ENCODE measurements around the gene ERH.
"Not testable (repeated sequence)": the region's sequence is repeated elsewhere in the genome, so short reads cannot be mapped to it uniquely, and the experiment has no call there.

ERH gene

DNA sequence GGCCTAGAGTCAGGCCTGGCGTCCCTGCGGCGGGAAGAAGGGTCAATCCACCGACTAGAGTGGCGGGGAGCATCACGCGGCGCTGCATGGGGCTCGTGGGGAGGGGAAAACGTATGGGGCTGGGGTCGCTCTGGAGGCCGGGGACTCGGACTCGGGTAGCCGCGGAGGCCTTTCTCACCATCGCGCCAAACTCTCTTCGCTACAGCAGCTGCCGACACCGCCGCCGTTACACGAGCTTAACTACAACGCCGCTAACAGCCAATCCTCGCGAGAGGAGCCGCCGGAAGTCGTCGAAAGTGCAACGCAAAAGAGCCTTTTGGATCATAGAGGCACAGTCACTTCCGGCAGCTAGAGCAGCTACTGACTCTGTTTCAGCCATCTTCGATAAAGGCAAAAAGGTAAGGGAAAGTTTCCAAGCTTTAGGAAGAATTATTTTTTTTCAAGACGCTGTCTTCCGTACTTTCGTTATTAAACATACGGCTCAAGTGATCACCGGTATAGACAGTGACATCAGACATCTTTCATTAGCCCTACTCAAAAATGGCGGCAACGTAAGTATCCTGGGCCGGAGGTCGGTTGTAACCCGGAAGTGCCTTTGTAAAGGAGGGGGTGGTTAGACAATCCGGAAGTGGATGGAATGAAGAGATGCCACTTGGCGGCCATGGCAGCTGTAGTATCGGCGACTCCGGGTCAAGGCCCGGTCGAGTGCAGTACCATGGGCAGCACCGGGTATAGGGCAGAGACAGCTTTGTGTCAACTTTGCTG lies at the start of gene ERH, which contains the start of gene SLC39A9:
ERH (minus strand) TSS at position 247 of the 765 bp plus-strand sequence; CDS start at position 181, 66 bp downstream.
SLC39A9 (plus strand) TSS at position 640 of the 765 bp plus-strand sequence. CDS start 678 bp downstream, outside the sequence.
- DNase-seq (ENCODE audit: low spot score), result peak; percentile 97

DNA sequence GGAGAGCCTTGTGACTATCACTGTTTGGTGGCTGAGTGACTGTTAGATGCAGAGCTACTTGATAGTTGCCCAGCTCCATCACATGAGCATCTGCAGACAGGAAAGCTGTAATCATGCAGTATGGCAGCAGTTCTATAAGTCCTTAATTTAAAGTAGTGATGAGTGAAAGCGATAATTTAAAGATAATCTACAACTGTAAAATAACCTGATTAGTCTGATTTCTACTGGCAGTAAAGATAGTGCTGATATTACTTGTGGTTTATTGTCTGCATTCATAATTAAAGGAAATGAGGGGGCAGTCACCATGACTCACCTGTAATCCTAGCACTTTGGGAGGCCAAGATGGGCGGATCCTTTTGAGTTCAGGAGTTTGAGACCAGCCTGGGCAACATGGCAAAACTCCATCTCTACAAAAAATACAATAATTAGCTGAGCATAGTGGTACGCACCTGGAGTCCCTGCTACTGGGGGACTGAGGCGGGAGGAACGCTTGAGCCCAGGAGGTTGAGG lies 45.3 kb upstream of the ERH start:
- no peak for DNase-seq (ENCODE audit: low spot score)

DNA sequence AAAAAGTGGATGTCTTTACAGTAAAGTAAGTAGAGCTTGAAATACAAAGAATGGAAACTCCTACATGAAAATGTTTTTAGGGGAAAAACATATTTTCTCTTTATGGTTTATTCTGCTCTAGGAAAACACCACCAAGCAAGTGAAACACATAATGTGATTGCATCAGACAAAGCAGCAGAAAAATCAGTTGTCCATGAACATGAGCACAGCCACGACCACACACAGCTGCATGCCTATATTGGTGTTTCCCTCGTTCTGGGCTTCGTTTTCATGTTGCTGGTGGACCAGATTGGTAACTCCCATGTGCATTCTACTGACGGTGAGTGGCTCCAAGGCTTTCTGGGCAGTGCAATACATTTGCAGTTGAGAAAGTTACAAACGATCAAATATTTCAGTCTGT lies 43.8 kb upstream of the ERH start:
- no peak for DNase-seq (ENCODE audit: low spot score)

DNA sequence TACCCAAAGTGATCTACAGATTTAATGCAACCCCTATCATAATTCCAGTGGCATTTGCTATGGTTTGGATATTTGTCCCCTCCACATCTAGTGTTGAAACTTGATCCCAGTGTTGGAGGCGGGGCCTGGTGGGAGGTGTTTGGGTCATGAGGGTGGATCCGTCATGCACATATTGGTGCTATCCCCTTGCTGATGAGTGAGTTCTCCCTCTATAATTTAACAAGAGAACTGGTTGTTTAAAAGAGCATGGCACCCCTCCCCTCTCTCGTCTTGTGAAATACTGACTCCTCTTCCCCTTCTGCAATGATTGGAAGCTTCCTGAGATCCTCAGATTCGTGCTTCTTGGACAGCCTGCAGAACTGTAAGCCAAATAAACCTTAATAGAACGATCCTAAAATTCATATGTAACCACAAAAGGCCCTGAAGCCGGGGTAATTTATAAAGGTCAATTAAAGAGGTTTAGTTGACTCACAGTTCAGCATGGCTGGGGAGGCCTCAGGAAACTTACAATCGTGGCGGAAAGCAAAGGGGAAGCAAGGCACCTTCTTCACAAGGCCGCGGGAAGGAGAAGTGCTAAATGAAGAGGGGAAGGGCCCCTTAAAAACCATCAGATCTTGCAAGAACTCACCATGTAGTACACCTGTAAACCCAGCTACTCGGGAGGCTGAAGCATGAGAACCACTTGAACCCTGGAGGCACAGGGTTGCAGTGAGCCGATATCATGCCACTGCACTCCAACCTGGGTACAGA lies 41.6 kb upstream of the ERH start:
- no peak for DNase-seq (ENCODE audit: low spot score)

DNA sequence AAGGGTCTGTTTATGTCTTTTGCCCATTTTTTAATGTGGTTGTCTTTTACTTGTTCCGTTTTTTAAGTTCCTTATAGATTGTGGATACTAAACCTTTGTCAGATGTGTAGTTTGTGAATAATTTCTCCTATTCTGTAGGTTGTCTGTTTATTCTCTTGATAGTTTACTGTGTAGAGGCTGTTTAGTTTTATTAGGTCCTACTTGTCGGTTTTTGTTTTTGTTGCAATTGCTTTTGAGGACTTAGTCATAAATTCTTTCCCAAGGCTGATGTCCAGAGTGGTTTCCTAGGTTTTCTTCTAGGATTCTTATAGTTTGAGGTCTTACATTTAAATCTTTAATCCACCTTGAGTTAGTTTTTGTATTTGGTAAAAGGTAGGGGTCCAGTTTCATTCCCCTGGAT lies 34.3 kb upstream of the ERH start:
- DNase-seq (ENCODE audit: low spot score), result no peak

DNA sequence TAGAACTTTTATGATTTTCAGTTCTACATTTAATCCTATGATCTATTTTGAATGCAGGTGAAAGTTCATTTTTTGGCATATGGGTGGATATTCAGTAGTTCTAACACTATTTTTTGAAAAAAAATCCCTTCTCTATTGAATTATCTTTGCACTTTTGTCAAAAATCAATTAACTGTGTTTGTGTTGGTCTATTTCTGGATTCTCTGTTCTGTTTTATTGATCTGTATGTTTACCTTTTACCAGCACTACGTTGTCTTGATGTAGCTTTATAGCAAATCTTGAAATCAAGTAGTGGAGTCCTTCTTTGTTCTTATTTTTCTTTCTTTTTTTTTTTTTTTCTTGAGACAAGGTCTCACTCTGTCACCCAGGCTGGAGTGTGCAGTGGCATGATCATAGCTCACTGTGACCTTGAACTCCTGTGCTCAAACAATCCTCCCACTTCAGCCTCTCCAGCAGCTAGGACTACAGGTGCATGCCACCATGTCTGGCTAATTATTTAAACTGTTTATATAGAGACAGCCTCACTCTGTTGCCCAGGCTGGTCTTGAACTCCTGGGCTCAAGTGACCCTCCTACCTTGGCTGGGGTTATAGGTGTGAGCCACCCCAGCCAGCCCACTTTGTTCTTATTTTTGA lies 32.3 kb upstream of the ERH start:
- no peak for DNase-seq (ENCODE audit: low spot score)

DNA sequence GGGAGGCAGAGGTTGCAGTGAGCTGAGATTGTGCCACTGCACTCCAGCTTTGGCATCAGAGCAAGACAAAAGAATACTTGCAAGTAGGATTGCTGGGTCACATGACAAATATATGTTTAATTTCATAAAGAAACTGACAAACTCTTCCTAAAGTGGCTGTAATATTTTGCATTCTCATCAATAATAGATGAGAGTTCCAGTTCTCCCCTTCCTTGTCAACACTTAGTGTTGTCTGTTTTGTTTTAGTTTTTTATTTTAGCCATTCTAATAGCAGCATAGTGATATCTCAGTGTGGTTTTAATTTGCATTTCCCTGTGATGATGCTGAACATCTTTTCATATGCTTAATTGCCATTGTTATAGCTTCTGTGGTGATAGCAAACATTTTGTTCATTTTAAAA lies 31.5 kb upstream of the ERH start:
- DNase-seq (ENCODE audit: low spot score), result no peak

DNA sequence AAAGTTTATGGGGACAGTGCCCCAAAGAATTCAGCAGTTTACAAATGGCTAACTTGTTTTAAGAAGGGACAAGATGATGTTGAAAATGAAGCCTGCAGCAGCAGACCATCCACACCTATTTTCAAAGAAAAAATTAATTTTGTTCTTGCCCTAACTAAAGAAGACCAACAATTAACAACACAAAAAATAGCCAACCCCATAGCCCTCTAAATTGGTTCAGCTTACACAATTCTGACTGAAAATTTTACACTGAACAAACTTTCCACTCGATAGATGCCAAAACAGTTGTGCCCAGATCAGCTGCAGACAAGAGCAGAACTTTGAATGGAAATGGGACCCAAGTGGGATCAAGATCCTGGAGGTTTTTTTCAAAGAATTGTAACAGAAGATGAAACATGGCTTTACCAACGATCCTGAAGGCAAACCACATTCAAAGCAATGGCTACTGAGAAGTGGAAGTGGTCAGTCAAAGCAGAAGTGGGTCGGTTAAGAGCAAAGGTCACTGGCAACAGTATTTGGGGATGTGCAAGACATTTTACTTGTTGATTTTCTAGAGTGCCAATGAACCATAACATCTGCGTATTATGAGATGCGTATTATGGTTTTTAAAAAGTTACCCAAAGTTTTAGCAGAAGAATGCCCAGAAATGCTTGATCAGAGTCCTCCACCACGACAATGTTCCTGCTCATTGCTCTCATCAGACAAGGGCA lies 30.3 kb upstream of the ERH start:
- DNase-seq (ENCODE audit: low spot score), result no peak

DNA sequence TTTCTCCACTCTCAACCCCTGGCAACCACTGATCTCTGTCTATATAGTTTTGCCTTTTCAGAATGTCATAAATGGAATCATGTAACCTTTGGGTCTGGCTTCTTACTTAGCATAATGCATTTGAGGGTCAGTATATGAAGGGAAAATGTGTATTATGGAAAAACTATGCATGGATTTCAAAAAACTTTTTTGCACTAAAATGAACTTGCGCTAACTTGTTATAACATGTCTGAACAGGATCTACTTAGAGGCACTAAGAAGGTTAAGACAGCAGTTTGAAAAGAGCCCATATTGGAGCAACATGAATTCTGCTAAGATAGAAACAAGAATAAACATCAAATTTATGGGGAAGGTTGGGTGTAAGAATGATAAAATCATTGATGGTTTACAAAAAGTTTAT lies 29.5 kb upstream of the ERH start:
- no peak for DNase-seq (ENCODE audit: low spot score)

DNA sequence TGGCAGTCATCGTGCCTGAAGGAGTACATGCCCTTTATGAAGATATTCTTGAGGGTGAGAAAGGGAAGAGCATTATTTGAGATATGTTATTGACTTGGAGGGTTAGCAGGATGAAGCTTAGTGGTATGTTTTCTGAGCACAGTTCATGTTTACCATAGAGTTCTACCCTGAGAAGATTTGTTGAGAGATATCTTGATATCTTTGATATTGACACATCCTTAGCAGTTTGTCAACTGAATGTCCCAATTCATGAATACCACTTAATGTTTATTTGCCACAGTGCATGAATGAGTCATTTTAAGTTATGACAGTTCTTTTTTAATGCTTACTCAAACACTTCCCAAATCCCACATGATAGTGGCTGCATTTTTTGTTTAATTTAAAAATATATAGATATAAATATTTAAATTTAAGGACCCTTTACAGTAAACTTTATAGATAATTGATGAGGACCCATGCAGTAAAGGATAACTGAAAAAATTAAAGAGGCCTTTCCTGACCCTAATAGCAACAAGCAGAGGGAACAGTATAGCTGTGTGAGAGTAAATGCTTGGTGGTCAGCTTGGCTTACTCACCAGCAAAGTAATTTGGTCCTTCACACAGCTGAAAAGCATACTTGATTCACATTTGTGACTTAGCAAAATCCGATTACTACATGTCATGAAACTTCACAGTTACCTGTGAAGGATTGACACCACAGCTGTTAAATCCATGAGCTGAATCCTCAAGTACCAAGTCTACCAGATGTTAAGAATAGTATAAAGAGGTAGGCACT lies 26.2 kb upstream of the ERH start:
- DNase-seq (ENCODE audit: low spot score), result peak; percentile 5

DNA sequence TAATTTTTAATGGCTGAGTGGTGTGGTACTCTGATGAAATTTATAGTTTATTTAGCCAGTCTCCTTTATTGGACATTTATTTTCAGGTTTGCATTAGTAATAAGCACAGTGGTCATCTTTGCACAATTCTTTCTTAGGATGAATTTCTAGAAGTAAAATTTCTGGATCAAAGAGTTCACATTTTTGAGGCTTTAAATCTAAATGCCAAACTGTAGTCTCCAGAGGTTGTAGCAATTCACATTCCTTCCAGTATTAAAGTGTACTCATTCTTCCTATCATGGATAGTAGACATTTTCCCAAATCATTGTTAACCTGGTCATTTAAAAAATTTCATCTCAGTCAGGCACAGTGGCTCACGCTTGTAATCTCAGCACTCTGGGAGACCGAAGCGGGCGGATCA lies 25.2 kb upstream of the ERH start:
- peak; percentile 15 for DNase-seq (ENCODE audit: low spot score)

DNA sequence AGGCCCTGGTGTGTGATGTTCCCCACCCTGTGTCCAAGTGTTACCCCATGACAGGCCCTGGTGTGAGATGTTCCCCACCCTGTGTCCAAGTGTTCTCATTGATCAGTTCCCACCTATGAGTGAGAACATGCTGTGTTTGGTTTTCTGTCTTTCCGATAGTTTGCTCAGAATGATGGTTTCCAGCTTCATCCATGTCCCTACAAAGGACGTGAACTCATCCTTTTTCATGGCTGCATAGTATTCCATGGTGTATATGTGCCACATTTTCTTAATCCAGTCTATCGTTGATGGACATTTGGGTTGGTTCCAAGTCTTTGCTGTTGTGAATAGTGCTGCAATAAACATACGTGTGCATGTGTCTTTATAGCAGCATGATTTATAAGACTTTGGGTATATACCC lies 18.0 kb upstream of the ERH start:
- not testable (repeated sequence) for DNase-seq (ENCODE audit: low spot score)

DNA sequence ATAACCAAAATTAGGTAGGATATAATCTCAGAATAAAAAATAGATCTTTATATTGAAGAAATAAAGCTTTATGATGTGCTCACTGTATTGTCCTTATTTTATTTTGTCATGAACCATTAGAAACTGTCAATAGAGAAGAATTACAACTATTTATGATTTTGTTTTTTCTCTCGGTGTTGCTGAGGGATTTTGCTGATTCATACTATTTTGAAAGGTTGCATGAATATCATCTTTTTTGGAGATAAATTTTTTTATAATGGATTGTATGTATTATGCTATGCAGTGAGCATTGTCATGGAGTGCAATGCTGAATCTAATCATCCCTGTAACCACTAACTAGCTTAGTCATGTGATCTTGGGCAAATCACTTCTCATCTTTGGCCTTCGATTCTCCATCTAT lies 15.4 kb upstream of the ERH start:
- no peak for DNase-seq (ENCODE audit: low spot score)

DNA sequence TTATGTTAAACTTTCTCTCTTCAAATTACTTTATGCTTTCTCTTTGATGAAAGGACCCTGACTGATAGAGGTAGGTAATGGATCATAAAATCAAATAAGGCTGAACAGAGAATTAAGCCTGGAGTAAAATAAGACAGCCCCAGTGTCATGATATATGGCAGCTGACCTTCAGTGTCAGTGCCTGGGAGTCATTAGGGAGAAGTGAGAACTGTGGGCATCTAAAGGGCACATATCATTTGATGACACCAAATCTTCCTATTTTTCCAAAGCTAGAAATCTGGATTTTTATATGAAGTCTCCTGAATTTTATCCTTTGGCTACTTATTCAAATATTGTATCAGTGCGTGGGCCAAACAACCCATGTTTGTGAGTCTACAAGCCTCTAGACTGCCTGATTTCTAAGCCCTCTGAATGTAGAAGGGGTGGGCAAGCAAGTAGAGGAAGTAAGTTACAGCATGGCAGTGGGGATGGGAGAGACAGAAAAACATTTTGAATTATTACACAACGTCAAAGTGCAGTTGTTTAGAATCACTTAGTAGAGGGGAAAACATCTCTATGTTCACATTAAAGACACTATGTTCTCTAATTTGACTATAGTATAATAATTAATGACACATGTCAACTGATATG lies 10.3 kb upstream of the ERH start:
- no peak for DNase-seq (ENCODE audit: low spot score)

DNA sequence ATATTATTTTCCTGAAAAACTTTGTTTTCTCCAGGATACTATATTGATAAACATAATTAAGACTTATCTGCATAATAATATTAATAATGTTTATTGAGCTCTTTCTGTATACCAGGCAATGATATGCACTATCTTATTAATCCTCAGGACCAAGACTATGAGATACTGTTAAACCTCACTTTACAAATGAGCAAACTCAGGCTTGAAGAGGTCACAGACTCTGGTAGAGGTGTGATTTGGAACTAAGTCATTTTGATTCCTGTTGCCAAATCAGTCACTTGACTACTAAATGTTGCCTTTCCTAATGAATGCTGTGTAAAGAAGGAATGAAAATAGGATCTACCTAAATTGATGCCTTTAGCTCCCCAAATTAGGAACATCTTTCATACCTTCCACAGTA lies 7.7 kb upstream of the ERH start:
- DNase-seq (ENCODE audit: low spot score), result no peak

DNA sequence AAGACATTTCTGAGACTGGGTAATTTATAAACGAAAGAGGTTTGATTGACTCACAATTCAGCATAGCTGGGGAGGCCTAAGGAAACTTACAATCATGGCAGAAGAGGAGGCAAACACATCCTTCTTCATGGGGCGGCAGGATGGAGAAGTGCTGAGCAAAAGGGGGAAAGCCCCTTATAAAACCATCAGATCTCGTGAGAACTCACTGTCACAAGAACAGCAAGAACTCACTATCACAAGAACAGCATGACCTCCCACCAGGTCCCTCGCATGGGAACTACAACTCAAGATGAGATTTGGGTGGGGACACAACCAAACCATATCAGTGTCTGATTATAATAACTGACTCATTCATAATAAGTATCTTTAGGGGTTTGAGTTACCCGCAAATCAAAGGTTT lies 6.8 kb upstream of the ERH start:
- no peak for DNase-seq (ENCODE audit: low spot score)

DNA sequence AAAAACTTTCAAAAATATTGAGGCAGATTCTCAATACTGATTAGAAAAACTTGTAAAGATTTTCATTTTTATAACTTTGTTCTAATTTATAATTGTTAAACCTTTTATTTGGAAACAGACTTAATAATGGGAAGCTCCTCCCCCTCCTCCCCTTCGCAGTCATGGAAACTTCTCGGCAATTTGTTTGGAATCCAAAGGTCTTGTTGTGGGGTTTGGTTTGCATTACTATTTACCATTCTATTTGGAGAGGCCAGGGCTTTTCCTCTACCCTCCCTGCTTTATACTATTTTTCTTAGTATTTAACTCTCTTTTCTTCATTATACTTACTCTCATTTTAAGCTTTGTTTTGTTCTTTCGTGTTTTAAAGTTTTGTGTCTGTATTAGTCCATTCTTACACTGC lies 6.4 kb upstream of the ERH start:
- DNase-seq (ENCODE audit: low spot score), result no peak

DNA sequence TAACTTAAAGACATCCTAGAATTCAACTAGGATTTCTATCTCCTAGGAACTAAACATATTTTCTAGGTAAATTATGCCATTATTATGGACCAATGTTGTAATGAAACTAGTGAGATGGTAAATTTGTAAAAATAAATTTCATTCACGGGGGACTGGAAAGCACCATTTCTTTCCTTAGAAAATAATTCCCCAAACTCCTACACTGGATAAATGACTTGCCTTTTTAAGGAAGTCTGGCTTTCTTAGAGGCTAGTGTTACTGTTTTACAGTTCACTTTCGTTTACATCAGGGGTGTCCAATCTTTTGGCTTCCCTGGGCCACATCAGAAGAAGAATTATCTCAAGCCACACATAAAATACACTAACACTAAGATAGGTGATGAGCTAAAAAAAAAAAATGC lies 3.7 kb upstream of the ERH start:
- DNase-seq (ENCODE audit: low spot score), result no peak

DNA sequence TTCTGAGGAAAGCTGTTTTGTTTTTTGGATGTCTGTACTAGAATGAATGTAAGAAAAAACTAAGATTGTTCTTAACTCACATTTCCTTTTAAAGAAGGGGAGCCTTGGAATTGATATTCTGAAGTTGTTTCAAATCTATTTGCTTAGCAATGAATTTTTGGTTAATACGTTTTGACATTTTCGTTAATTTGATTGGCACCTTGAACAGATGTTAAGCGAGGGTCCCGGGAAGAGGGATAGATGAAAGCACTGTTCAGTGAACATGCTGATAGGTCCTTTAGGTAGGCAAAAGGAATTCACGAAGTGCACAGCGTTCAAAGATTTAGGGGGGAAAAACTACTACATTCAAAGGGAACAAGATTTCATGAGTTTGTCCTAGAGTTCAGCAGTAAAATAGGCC lies 2.1 kb upstream of the ERH start:
- no peak for DNase-seq (ENCODE audit: low spot score)

DNA sequence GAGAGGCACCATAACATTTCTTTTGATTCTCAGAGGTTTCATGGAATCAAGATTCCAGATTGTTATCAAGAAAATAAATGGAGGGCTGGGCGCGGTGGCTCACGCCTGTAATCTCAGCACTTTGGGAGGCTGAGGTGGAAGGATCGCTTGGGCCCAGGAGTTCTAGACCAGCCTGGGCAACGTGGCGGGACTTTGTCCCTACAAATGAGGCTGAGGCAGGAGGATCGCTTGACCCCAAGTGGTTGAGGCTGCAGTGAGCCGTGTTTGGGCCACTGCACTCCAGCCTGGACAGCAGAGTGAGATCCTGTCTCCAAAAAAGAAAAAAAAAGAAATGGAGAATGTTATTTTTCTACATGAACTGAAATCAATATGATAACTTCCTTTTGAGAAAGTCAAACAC lies 1.7 kb upstream of the ERH start:
- no peak for DNase-seq (ENCODE audit: low spot score)

DNA sequence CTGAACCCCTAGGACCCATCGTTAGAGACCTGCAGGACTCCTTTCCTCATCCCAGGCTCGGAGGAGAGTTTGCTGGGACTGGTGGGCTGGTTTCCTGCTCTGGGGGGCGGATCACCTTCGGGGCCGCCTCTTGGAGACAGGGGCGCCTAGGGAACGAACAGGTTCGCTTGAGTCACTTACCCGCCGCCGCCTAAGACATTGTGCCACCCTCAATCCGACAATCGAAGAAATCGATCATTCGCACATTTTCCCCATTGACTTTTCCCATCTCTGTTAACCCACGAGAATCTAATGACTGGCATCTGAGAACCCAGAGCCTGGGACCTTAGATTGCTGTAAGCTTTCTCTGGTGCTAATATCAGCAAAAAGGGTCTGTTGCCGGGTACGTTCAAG lies 715 bp upstream of the ERH start:
- DNase-seq (ENCODE audit: low spot score), result no peak
